ENCODE results near the gene PRRC1.

PRRC1 gene

GRCh38 chr5:127517480-127518318 is at the start of gene PRRC1:
Gene PRRC1 (plus strand): TSS chr5:127517640. CDS start chr5:127523480, 5,840 bp downstream.
- in situ Hi-C loops (cut with HindIII; ENCODE audit: low sequenced_read_pairs), result no loop called here

- in situ Hi-C loops (cut with HindIII; ENCODE audit: low sequenced_read_pairs), result no loop called here
Measured at GRCh38 chr5:127471211-127471610, 46.2 kb upstream of the PRRC1 start.

- in situ Hi-C loops (cut with HindIII; ENCODE audit: low sequenced_read_pairs), result no loop called here
Measured at GRCh38 chr5:127472700-127473099, 44.7 kb upstream of the PRRC1 start.

GRCh38 chr5:127486471-127486870 is 31.0 kb upstream of the PRRC1 start:
- in situ Hi-C loops (cut with HindIII; ENCODE audit: low sequenced_read_pairs), result no loop called here

- in situ Hi-C loops (cut with HindIII; ENCODE audit: low sequenced_read_pairs), result loop anchor here (10.0 kb wide), 1 partner anchor 948 kb away; no protein-coding TSS in a partner anchor
Measured at GRCh38 chr5:127492854-127493738, 24.3 kb upstream of the PRRC1 start.

GRCh38 chr5:127498548-127498947 is 18.9 kb upstream of the PRRC1 start:
- in situ Hi-C loops (cut with HindIII; ENCODE audit: low sequenced_read_pairs), result loop anchor here (10.0 kb wide), 1 partner anchor 954 kb away; no protein-coding TSS in a partner anchor

GRCh38 chr5:127505905-127506304 is 11.5 kb upstream of the PRRC1 start:
- in situ Hi-C loops (cut with HindIII; ENCODE audit: low sequenced_read_pairs), result loop anchor here (10.0 kb wide), 1 partner anchor 861 kb away; no protein-coding TSS in a partner anchor

GRCh38 chr5:127506616-127507015 is 10.8 kb upstream of the PRRC1 start:
- in situ Hi-C loops (cut with HindIII; ENCODE audit: low sequenced_read_pairs), result loop anchor here (10.0 kb wide), 1 partner anchor 862 kb away; no protein-coding TSS in a partner anchor

- in situ Hi-C loops (cut with HindIII; ENCODE audit: low sequenced_read_pairs), result loop anchor here (10.0 kb wide), 1 partner anchor 864 kb away; no protein-coding TSS in a partner anchor
Measured at GRCh38 chr5:127508644-127509373, 8.6 kb upstream of the PRRC1 start.

- in situ Hi-C loops (cut with HindIII; ENCODE audit: low sequenced_read_pairs), result no loop called here
Measured at GRCh38 chr5:127513408-127513970, 4.0 kb upstream of the PRRC1 start.

GRCh38 chr5:127514816-127515215 is 2.6 kb upstream of the PRRC1 start:
- in situ Hi-C loops (cut with HindIII; ENCODE audit: low sequenced_read_pairs), result no loop called here

GRCh38 chr5:127515693-127516440 is 1.6 kb upstream of the PRRC1 start:
- in situ Hi-C loops (cut with HindIII; ENCODE audit: low sequenced_read_pairs), result no loop called here

- in situ Hi-C loops (cut with HindIII; ENCODE audit: low sequenced_read_pairs), result no loop called here
Measured at GRCh38 chr5:127517110-127517479, 345 bp upstream of the PRRC1 start.

- in situ Hi-C loops (cut with HindIII; ENCODE audit: low sequenced_read_pairs), result no loop called here
Measured at GRCh38 chr5:127518319-127518621, 830 bp downstream of the PRRC1 start.

- in situ Hi-C loops (cut with HindIII; ENCODE audit: low sequenced_read_pairs), result no loop called here
Measured at GRCh38 chr5:127519527-127519926, 2.1 kb downstream of the PRRC1 start.

- in situ Hi-C loops (cut with HindIII; ENCODE audit: low sequenced_read_pairs), result no loop called here
Measured at GRCh38 chr5:127521138-127521770, 3.8 kb downstream of the PRRC1 start.

- in situ Hi-C loops (cut with HindIII; ENCODE audit: low sequenced_read_pairs), result no loop called here
Measured at GRCh38 chr5:127525181-127525580, 7.7 kb downstream of the PRRC1 start.

- in situ Hi-C loops (cut with HindIII; ENCODE audit: low sequenced_read_pairs), result no loop called here
Measured at GRCh38 chr5:127529904-127530682, 12.7 kb downstream of the PRRC1 start.

- in situ Hi-C loops (cut with HindIII; ENCODE audit: low sequenced_read_pairs), result no loop called here
Measured at GRCh38 chr5:127536687-127537086, 19.2 kb downstream of the PRRC1 start.
